Measurements from ENCODE around the gene MAMLD1. TPM values are rescaled to one million over a fixed set of nuclear protein-coding genes. Genes with fewer than 3 reads are reported as not detected.

MAMLD1 gene
- 1 to 10 TPM in 2 of 4 donors, under 1 TPM in 2; 0.23 to 2.1 (median 0.96) TPM for total RNA-seq

- WGBS, 2 donors = 58% methylated on average over 24 of the region's 88 CpGs; no CpG with 5 or more reads in 1 of the 2 donors
- Histone ChIP-seq H3K36me3 (no peaks in the 10 kb centered on the region), H3K27ac (peak within 1 kb of the TSS; percentile 66 to 92 (median 80)), H3K27me3 (peaks cover 0 to 26% (median 0%) of the 10 kb centered on the region in 4 donors), H3K4me3 (peak within 1 kb of the TSS; percentile 44 to 71 (median 54)), H3K9me3 (no peaks in the 10 kb centered on the region), H3K4me1 (peaks cover 0 to 49% (median 0%) of the 10 kb centered on the region in 3 donors)
- TF ChIP-seq CTCF (IDR thresholded peaks at IDR 0.05) = no peak
- peak in 2 of 4 donors; percentile 53 to 66 for TF ChIP-seq POLR2A (IDR thresholded peaks at IDR 0.05)
- no peak for DNase-seq
- intact Hi-C loops (cut with DNase I) = no loop called here
Measured at GRCh38 chrX:150362599-150363481, at the start of gene MAMLD1. MAMLD1 (plus strand) TSS chrX:150363317; CDS start chrX:150445517, 82,200 bp downstream.

- WGBS, 2 donors = 80% methylated on average over 1 of the region's 5 CpGs; no CpG with 5 or more reads in 1 of the 2 donors
- intact Hi-C loops (cut with DNase I) = no loop called here
- H3K36me3 ChIP-seq = no peaks in the 10 kb centered on the region
- no peak for DNase-seq
- H3K27ac ChIP-seq = no peak overlapping the region
- no peaks in the 10 kb centered on the region for H3K27me3 ChIP-seq
- no peaks in the 10 kb centered on the region for H3K9me3 ChIP-seq
- no peak overlapping the region for H3K4me3 ChIP-seq
- H3K4me1 ChIP-seq = no peaks in the 10 kb centered on the region
- TF ChIP-seq POLR2A (IDR thresholded peaks at IDR 0.05) (no peak), CTCF (IDR thresholded peaks at IDR 0.05) (no peak)
Measured at GRCh38 chrX:150313514-150313913, 49.6 kb upstream of the MAMLD1 start.

- no peak for DNase-seq
- 68 to 100% methylated on average over 2 to 3 of the region's 3 CpGs for WGBS, 2 donors
- no peak for TF ChIP-seq CTCF (IDR thresholded peaks at IDR 0.05)
- no peak overlapping the region for H3K4me3 ChIP-seq
- no peak overlapping the region for H3K27ac ChIP-seq
- H3K36me3 ChIP-seq = no peaks in the 10 kb centered on the region
- no peaks in the 10 kb centered on the region for H3K27me3 ChIP-seq
- no peaks in the 10 kb centered on the region for H3K9me3 ChIP-seq
- intact Hi-C loops (cut with DNase I) = no loop called here
- H3K4me1 ChIP-seq = no peaks in the 10 kb centered on the region
Measured at GRCh38 chrX:150314186-150314585, 48.9 kb upstream of the MAMLD1 start.

- Histone ChIP-seq H3K27ac (no peak overlapping the region), H3K9me3 (no peaks in the 10 kb centered on the region), H3K4me1 (no peaks in the 10 kb centered on the region), H3K27me3 (no peaks in the 10 kb centered on the region), H3K36me3 (no peaks in the 10 kb centered on the region), H3K4me3 (no peak overlapping the region)
- TF ChIP-seq CTCF (IDR thresholded peaks at IDR 0.05) = no peak
- TF ChIP-seq POLR2A (IDR thresholded peaks at IDR 0.05) = no peak
- WGBS, 2 donors = 20 to 43% methylated on average over 1 to 3 of the region's 3 CpGs
- no peak for DNase-seq
- intact Hi-C loops (cut with DNase I) = no loop called here
Measured at GRCh38 chrX:150316564-150316963, 46.6 kb upstream of the MAMLD1 start.

GRCh38 chrX:150323020-150323419, 40.1 kb upstream of the MAMLD1 start:
- DNase-seq = no peak
- no peak for TF ChIP-seq CTCF (IDR thresholded peaks at IDR 0.05)
- no peak for TF ChIP-seq POLR2A (IDR thresholded peaks at IDR 0.05)
- Histone ChIP-seq H3K4me3 (no peak overlapping the region), H3K27ac (no peak overlapping the region), H3K4me1 (no peaks in the 10 kb centered on the region), H3K36me3 (no peaks in the 10 kb centered on the region), H3K27me3 (no peaks in the 10 kb centered on the region), H3K9me3 (no peaks in the 10 kb centered on the region)
- intact Hi-C loops (cut with DNase I) = no loop called here

Measured in esophagus squamous epithelium (tissue), 5 donors.